ENCODE data around the gene RAD1.

RAD1 gene

DNA sequence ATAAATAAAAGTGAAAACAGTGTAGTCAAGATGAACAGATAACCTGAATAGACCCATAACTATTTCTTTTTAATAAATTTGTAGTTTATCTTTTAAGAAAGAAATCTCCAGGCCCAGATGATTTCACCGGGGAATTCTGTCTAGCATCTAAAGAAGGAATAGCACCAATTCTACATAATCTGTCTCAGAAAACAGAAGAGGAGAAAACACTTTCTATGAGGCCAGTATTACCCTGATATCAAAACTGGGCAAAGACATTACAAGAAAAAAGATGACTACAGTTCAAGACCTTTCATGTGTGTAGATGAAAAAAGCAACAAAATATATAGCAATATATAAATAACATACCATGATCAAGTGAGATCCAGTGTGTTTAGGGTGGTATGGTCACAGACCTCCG, 44.9 kb downstream of the RAD1 start (continued):
- TF ChIP-seq ZNF565 (CRISPR knock-in tag; conservative IDR thresholded peaks at IDR 0.05; ENCODE audit: low read depth) (no peak), OSR1 (CRISPR knock-in tag; IDR thresholded peaks at IDR 0.05) (no peak), ZNF8 (CRISPR knock-in tag; IDR thresholded peaks at IDR 0.05) (no peak), ZFP30 (CRISPR knock-in tag; IDR thresholded peaks at IDR 0.05) (no peak)
- TF ChIP-seq, protein P1, sequence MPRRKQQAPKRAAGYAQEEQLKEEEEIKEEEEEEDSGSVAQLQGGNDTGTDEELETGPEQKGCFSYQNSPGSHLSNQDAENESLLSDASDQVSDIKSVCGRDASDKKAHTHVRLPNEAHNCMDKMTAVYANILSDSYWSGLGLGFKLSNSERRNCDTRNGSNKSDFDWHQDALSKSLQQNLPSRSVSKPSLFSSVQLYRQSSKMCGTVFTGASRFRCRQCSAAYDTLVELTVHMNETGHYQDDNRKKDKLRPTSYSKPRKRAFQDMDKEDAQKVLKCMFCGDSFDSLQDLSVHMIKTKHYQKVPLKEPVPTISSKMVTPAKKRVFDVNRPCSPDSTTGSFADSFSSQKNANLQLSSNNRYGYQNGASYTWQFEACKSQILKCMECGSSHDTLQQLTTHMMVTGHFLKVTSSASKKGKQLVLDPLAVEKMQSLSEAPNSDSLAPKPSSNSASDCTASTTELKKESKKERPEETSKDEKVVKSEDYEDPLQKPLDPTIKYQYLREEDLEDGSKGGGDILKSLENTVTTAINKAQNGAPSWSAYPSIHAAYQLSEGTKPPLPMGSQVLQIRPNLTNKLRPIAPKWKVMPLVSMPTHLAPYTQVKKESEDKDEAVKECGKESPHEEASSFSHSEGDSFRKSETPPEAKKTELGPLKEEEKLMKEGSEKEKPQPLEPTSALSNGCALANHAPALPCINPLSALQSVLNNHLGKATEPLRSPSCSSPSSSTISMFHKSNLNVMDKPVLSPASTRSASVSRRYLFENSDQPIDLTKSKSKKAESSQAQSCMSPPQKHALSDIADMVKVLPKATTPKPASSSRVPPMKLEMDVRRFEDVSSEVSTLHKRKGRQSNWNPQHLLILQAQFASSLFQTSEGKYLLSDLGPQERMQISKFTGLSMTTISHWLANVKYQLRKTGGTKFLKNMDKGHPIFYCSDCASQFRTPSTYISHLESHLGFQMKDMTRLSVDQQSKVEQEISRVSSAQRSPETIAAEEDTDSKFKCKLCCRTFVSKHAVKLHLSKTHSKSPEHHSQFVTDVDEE (CRISPR knock-in tag; IDR thresholded peaks at IDR 0.05): no peak

DNA sequence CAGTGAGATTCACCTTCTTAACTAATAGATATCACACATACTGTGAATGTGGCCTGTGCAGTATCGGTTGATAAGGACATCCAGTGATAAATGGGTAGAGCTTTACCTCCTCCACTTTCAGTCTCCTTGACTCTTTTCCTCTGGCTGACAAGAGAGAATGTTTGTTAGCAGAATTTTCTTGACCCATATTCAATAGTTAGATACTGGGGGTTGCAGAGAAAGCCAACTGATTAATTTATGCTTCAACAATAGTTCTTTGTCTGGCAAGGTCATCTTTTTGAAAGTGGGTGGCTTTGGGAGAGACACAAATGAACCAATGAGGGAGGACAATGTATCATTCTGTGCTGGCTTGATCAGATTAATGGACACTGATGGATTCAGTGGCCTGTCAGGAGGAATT, 46.0 kb downstream of the RAD1 start:
- peak; percentile 14; the same call in 1 of the 2 replicates for TF ChIP-seq TCF4 (CRISPR knock-in tag; IDR thresholded peaks at IDR 0.05; ENCODE audit: borderline replicate concordance)
- TF ChIP-seq, protein P1 (CRISPR knock-in tag; IDR thresholded peaks at IDR 0.05): no peak
- TF ChIP-seq ARNTL (CRISPR knock-in tag; IDR thresholded peaks at IDR 0.05; ENCODE audit: borderline replicate concordance, low read depth): no peak
- no peak for TF ChIP-seq GLIS3 (CRISPR knock-in tag; IDR thresholded peaks at IDR 0.05)

DNA sequence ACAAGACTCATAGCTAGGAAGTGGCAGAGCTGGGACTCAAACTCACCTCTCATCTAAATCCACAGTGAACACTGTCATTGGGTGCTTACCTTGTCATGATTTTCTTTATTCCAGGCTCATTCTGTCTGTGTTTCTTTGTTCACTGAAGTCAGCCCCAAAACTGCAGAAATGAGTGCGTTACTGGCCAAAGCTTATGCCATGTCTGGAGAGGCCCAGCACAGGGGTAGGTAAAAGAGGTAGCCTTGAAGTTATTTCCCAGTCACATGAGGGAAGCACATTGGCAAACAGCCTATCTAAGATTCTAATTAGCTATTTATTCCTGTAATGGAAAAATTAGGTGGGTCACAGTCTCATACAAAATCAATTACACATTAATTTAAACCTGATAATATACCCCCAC, 46.5 kb downstream of the RAD1 start:
- ATAC-seq: no peak
- no peak for TF ChIP-seq ARNTL (CRISPR knock-in tag; IDR thresholded peaks at IDR 0.05; ENCODE audit: borderline replicate concordance, low read depth)
- TF ChIP-seq, protein P2, sequence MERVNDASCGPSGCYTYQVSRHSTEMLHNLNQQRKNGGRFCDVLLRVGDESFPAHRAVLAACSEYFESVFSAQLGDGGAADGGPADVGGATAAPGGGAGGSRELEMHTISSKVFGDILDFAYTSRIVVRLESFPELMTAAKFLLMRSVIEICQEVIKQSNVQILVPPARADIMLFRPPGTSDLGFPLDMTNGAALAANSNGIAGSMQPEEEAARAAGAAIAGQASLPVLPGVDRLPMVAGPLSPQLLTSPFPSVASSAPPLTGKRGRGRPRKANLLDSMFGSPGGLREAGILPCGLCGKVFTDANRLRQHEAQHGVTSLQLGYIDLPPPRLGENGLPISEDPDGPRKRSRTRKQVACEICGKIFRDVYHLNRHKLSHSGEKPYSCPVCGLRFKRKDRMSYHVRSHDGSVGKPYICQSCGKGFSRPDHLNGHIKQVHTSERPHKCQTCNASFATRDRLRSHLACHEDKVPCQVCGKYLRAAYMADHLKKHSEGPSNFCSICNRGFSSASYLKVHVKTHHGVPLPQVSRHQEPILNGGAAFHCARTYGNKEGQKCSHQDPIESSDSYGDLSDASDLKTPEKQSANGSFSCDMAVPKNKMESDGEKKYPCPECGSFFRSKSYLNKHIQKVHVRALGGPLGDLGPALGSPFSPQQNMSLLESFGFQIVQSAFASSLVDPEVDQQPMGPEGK (CRISPR knock-in tag; IDR thresholded peaks at IDR 0.05; ENCODE audit: borderline replicate concordance): no peak

More for the DNA sequence above, 46.0 kb downstream of the RAD1 start:
- no peak for ATAC-seq

DNA sequence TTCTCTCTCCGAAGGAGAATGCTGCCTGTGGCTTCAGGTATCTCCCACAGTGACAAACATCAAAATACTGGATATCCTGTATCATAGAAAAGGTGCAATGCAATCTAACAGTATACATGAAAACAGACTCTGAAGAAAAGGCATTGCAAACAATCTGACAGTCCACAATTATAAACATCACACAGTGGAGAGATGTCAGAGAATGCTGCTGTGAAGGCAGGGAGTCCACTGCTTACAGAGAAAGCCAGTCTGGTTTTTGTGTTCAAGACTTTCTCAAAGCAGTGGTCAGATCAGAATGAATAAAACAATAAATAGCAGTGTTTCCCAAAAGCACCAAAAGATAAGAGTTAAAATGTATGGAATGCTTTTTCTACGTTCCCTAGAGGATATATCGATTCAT, 47.6 kb downstream of the RAD1 start:
- TF ChIP-seq, protein P3, sequence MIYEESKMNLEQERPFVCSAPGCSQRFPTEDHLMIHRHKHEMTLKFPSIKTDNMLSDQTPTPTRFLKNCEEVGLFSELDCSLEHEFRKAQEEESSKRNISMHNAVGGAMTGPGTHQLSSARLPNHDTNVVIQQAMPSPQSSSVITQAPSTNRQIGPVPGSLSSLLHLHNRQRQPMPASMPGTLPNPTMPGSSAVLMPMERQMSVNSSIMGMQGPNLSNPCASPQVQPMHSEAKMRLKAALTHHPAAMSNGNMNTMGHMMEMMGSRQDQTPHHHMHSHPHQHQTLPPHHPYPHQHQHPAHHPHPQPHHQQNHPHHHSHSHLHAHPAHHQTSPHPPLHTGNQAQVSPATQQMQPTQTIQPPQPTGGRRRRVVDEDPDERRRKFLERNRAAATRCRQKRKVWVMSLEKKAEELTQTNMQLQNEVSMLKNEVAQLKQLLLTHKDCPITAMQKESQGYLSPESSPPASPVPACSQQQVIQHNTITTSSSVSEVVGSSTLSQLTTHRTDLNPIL (CRISPR knock-in tag; IDR thresholded peaks at IDR 0.05; ENCODE audit: low read depth): no peak
- TF ChIP-seq ARNTL (CRISPR knock-in tag; IDR thresholded peaks at IDR 0.05; ENCODE audit: borderline replicate concordance, low read depth) (no peak), ESRRG (CRISPR knock-in tag; IDR thresholded peaks at IDR 0.05) (no peak), ISL1 (CRISPR knock-in tag; IDR thresholded peaks at IDR 0.05) (no peak)
- ATAC-seq: no peak

DNA sequence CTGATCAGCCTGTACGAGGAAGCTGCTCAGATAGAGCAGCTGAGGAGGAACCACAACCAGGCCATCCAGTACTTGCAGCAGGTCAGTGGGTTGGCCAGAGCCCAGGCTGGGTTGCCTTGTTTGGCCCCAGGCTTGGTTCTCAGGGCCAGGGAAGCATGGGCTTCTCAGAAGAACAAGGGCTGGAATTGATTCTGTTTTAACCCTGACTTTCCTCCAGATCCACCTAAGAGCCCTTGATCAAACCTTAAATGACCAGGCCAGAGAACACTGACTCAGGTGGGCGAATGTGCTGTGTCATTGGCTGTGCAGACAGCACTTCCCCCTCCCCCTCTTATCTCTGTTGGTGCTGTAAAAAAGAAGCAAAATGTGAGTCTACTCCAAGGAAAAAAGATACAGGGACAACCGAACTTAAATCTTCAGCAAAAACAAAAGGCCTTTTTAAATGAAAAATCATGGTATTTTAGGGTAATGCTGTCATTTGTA, 48.3 kb downstream of the RAD1 start:
- no peak for ATAC-seq

DNA sequence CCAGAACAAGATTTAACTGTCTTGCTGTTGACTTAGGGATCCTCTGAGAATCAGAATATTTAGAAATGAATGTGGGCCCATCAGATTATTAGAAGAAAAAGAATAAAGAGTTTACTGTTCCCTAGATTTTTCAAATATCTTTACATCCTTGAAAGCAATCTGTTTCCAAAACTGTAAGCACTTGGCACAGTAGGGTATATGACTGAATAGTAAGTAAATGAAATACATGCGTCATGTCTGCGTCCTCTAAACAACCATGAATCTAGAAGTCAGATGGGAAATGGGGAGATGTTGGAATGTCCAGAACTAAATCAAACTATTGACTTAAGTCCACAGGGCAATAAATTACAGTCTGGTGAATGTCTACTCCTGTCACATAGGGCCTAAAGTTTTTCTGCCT, 50.2 kb downstream of the RAD1 start:
- ATAC-seq: no peak
- no peak for TF ChIP-seq ISL1 (CRISPR knock-in tag; IDR thresholded peaks at IDR 0.05)
- TF ChIP-seq ARNTL (CRISPR knock-in tag; IDR thresholded peaks at IDR 0.05; ENCODE audit: borderline replicate concordance, low read depth): no peak
- TF ChIP-seq CSDC2 (CRISPR knock-in tag; IDR thresholded peaks at IDR 0.05): no peak
- no peak for TF ChIP-seq BACH2 (CRISPR knock-in tag; IDR thresholded peaks at IDR 0.05; ENCODE audit: borderline replicate concordance)
- TF ChIP-seq ZNF565 (CRISPR knock-in tag; conservative IDR thresholded peaks at IDR 0.05; ENCODE audit: low read depth): no peak
- TF ChIP-seq RARB (CRISPR knock-in tag; IDR thresholded peaks at IDR 0.05): no peak
- TF ChIP-seq, protein P3 (CRISPR knock-in tag; IDR thresholded peaks at IDR 0.05; ENCODE audit: low read depth): no peak
- TF ChIP-seq ESRRG (CRISPR knock-in tag; IDR thresholded peaks at IDR 0.05): no peak
- no peak for TF ChIP-seq PPARA (CRISPR knock-in tag; IDR thresholded peaks at IDR 0.05; ENCODE audit: borderline replicate concordance)
- TF ChIP-seq, protein P4, sequence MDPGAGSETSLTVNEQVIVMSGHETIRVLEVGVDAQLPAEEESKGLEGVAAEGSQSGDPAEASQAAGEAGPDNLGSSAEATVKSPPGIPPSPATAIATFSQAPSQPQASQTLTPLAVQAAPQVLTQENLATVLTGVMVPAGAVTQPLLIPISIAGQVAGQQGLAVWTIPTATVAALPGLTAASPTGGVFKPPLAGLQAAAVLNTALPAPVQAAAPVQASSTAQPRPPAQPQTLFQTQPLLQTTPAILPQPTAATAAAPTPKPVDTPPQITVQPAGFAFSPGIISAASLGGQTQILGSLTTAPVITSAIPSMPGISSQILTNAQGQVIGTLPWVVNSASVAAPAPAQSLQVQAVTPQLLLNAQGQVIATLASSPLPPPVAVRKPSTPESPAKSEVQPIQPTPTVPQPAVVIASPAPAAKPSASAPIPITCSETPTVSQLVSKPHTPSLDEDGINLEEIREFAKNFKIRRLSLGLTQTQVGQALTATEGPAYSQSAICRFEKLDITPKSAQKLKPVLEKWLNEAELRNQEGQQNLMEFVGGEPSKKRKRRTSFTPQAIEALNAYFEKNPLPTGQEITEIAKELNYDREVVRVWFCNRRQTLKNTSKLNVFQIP (CRISPR knock-in tag; IDR thresholded peaks at IDR 0.05; ENCODE audit: borderline replicate concordance, low read depth): no peak

More for the DNA sequence above, 48.3 kb downstream of the RAD1 start:
- TF ChIP-seq ZNF8 (CRISPR knock-in tag; IDR thresholded peaks at IDR 0.05) (no peak), ZFP3 (CRISPR knock-in tag; IDR thresholded peaks at IDR 0.05) (no peak), ARNTL (CRISPR knock-in tag; IDR thresholded peaks at IDR 0.05; ENCODE audit: borderline replicate concordance, low read depth) (no peak), ZNF565 (CRISPR knock-in tag; conservative IDR thresholded peaks at IDR 0.05; ENCODE audit: low read depth) (no peak), SNAI2 (CRISPR knock-in tag; IDR thresholded peaks at IDR 0.05) (no peak), CSDC2 (CRISPR knock-in tag; IDR thresholded peaks at IDR 0.05) (no peak), ZFP30 (CRISPR knock-in tag; IDR thresholded peaks at IDR 0.05) (no peak), RARB (CRISPR knock-in tag; IDR thresholded peaks at IDR 0.05) (no peak)
